SK-N-SH (cell line): ENCODE measurements around the gene UBE2G2. TPM values are rescaled to one million over a fixed set of nuclear protein-coding genes. Genes with fewer than 3 reads are reported as not detected.

Experiments used
- CTCF ChIA-PET: fragments of 300-600, 350-600 bp; formaldehyde crosslinking; extraction: SDS; loops from one replicate; lab custom pipeline; 2021; lab: Yijun Ruan, JAX
- POLR2A ChIA-PET: fragments of 350-600 bp; sonication (Branson Sonifier 250); formaldehyde crosslinking; extraction: SDS; loops from one replicate; lab custom pipeline; 2020; ENCODE audit warnings: antibody characterized with exemption, inconsistent platforms; lab: Yijun Ruan, JAX
- DNase-seq: peaks from one replicate; pipeline ENCODE4 v3.0.0; 2012
- H2AFZ ChIP-seq: fragments of 200-600 bp; sonication (generic); 2 replicates; pipeline ENCODE4 v1.8.1; 2016; ENCODE audit warnings: antibody characterized with exemption, mild to moderate bottlenecking, low read depth
- H3F3A ChIP-seq: fragments of 200-600 bp; sonication (generic); replicated peaks from 2 replicates; pipeline ENCODE3; 2016; ENCODE audit warnings: antibody characterized with exemption, mild to moderate bottlenecking; ENCODE audit not compliant: insufficient read depth
- H3K27ac ChIP-seq, 2 experiments: fragments of 200-500 bp in 1 of 2; fragments of 200-600 bp in 1 of 2; sonication (Bioruptor generic) in 1 of 2; sonication (generic), shearing (Covaris generic) in 1 of 2; 2 replicates each; pipeline versions ENCODE4 v1.5.1 to v1.6.1; 2014 to 2016; ENCODE audit warnings: low read depth in 2 of 2, inconsistent platforms in 1 of 2, low read length in 1 of 2, mild to moderate bottlenecking in 1 of 2, mixed read lengths in 1 of 2
- H3K27me3 ChIP-seq: fragments of 200-600 bp; sonication (generic), shearing (Covaris generic); 2 replicates; pipeline ENCODE4 v1.6.1; 2016; ENCODE audit warnings: mixed run types; ENCODE audit not compliant: insufficient read depth
- H3K36me3 ChIP-seq, 2 experiments: fragments of 200-500 bp in 1 of 2; fragments of 200-600 bp in 1 of 2; sonication (Bioruptor generic) in 1 of 2; sonication (generic) in 1 of 2; replicated peaks in 1 of 2; 2 replicates each; pipeline versions ENCODE3 to v1.5.1; 2014 to 2016; ENCODE audit warnings: low read length in 1 of 2, mild to moderate bottlenecking in 1 of 2; ENCODE audit not compliant: insufficient read depth in 2 of 2, control insufficient read depth in 1 of 2
- H3K4me1 ChIP-seq, 2 experiments: fragments of 200-500 bp in 1 of 2; fragments of 200-600 bp in 1 of 2; sonication (Bioruptor generic) in 1 of 2; sonication (generic), shearing (Covaris generic) in 1 of 2; 2 replicates each; pipeline versions ENCODE4 v1.5.1 to v1.6.1; 2014 to 2016; ENCODE audit warnings: low read depth in 1 of 2, low read length in 1 of 2, mixed run types in 1 of 2; ENCODE audit not compliant: insufficient read depth in 2 of 2, control insufficient read depth in 1 of 2
- H3K4me2 ChIP-seq: fragments of 200-600 bp; sonication (generic), shearing (Covaris generic); 2 replicates; pipeline ENCODE4 v1.6.1; 2017; ENCODE audit warnings: mixed run types
- H3K4me3 ChIP-seq, 2 experiments: fragments of 200-500 bp in 1 of 2; fragments of 200-600 bp in 1 of 2; sonication (Bioruptor generic) in 1 of 2; sonication (generic), shearing (Covaris generic) in 1 of 2; 2 replicates each; pipeline versions ENCODE4 v1.5.1 to v1.8.1; 2014 to 2016; ENCODE audit warnings: low read depth in 2 of 2, inconsistent platforms in 1 of 2, low read length in 1 of 2, mild to moderate bottlenecking in 1 of 2, mixed read lengths in 1 of 2, moderate library complexity in 1 of 2
- H3K79me2 ChIP-seq: fragments of 200-600 bp; sonication (generic); 2 replicates; pipeline ENCODE4 v1.8.1; 2017; ENCODE audit warnings: mild to moderate bottlenecking; ENCODE audit not compliant: insufficient read depth
- H3K9ac ChIP-seq: fragments of 200-600 bp; sonication (generic); 2 replicates; pipeline ENCODE4 v1.6.1; 2017; ENCODE audit warnings: mixed run types
- H3K9me2 ChIP-seq: fragments of 200-600 bp; sonication (generic); 2 replicates; pipeline ENCODE4 v1.6.1; 2017; ENCODE audit warnings: mixed run types
- H3K9me3 ChIP-seq: fragments of 200-600 bp; sonication (generic); 2 replicates; pipeline ENCODE4 v1.6.1; 2017; ENCODE audit warnings: mixed run types, mild to moderate bottlenecking, moderate library complexity
- H4K20me1 ChIP-seq: fragments of 200-600 bp; sonication (generic); 2 replicates; pipeline ENCODE4 v1.6.1; 2017; ENCODE audit warnings: mild to moderate bottlenecking, mixed run types; ENCODE audit not compliant: insufficient read depth
- CHD2 ChIP-seq: fragments of 150-350 bp; IDR thresholded peaks from 2 replicates; pipeline ENCODE4 v1.6.1; 2018; ENCODE audit warnings: low read length; ENCODE audit not compliant: partially characterized antibody
- CTCF ChIP-seq: fragments of 200-600 bp; sonication (generic); IDR thresholded peaks from 2 replicates; pipeline ENCODE4 v1.6.1; 2017; ENCODE audit warnings: antibody characterized with exemption, mild to moderate bottlenecking, moderate library complexity
- EP300 ChIP-seq, 2 experiments: IDR thresholded peaks; 2 replicates each; pipeline versions ENCODE4 v1.4.0 to v1.6.1; 2012; ENCODE audit warnings: borderline replicate concordance in 1 of 2, low read depth in 1 of 2, low read length in 1 of 2
- FOXJ3 ChIP-seq: sonication (generic); formaldehyde crosslinking; IDR thresholded peaks from 2 replicates; pipeline ENCODE4 v1.5.1; 2020; ENCODE audit warnings: mild to moderate bottlenecking, missing genetic modification reagents
- IRF3 ChIP-seq: fragments of 150-350 bp; IDR thresholded peaks from 2 replicates; pipeline ENCODE4 v1.6.1; 2016; ENCODE audit warnings: mild to moderate bottlenecking, low read depth, low read length
- MAX ChIP-seq: IDR thresholded peaks from 2 replicates; pipeline ENCODE4 v1.4.0; 2012; ENCODE audit warnings: low read depth
- MEF2A ChIP-seq: IDR thresholded peaks from 2 replicates; pipeline ENCODE4 v1.4.0; 2012; ENCODE audit warnings: low read depth, borderline replicate concordance
- NFIC ChIP-seq: IDR thresholded peaks from 2 replicates; pipeline ENCODE4 v1.4.0; 2012; ENCODE audit warnings: borderline replicate concordance
- REST ChIP-seq: IDR thresholded peaks from 2 replicates; pipeline ENCODE4 v1.6.1; 2012; ENCODE audit warnings: mild to moderate bottlenecking, low read depth, low read length, moderate library complexity
- SMC3 ChIP-seq: IDR thresholded peaks from 2 replicates; pipeline ENCODE4 v1.6.1; 2012; ENCODE audit warnings: low read depth, low read length, improper control_type of control experiment
- USF1 ChIP-seq: IDR thresholded peaks from 2 replicates; pipeline ENCODE4 v1.4.0; 2012; ENCODE audit warnings: low read depth, borderline replicate concordance
- ZBTB33 ChIP-seq: IDR thresholded peaks from 2 replicates; pipeline ENCODE4 v1.4.0; 2012; ENCODE audit warnings: low read depth, borderline replicate concordance
- WGBS: methylation state at CpG from one replicate; pipeline ENCODE4 v1.1.6; 2017; ENCODE audit warnings: low lambda C conversion rate; 5-methylcytosine and 5-hydroxymethylcytosine counted together
- polyA plus RNA-seq, 3 experiments: library from polyadenylated mRNA; depleted of rRNA; stranded (reverse); fragments of >200 nt; gene quantifications; 2 replicates each; pipeline ENCODE4 v1.2.3, GENCODE V29; 2012

Gene UBE2G2
- polyA plus RNA-seq, 1 of the 3 experiments (the other 2 are of a cell fraction): 129 TPM

GRCh38 chr21:44850905-44851657 lies 49.5 kb upstream of the UBE2G2 start:
- Histone ChIP-seq H3F3A (no peaks in the 10 kb centered on the region), H3K27ac (no peak overlapping the region), H3K79me2 (peaks cover 50% of the 10 kb centered on the region), H3K9me3 (no peaks in the 10 kb centered on the region), H3K4me1 (peaks cover 0 to 8% of the 10 kb centered on the region in 2 experiments; a peak in 1 of 4 replicates), H4K20me1 (peaks cover 53% of the 10 kb centered on the region), H3K9me2 (no peaks in the 10 kb centered on the region), H2AFZ (no peak overlapping the region), H3K4me3 (no peak overlapping the region), H3K4me2 (no peak overlapping the region), H3K36me3 (peaks cover 35 to 66% of the 10 kb centered on the region in 2 experiments), H3K9ac (no peak overlapping the region), H3K27me3 (no peaks in the 10 kb centered on the region)
- no peak for DNase-seq
- ChIA-PET POLR2A (no interaction called here), CTCF (interaction anchor here (1.2 to 1.5 kb wide), 3 partner anchors 10 to 51 kb away, joined by 3 read pairs; partner anchors contain the start of gene PTTG1IP)
- 94% methylated on average over 26 of the region's 26 CpGs for WGBS
- TF ChIP-seq MAX (no peak), FOXJ3 (no peak), SMC3 (no peak), IRF3 (no peak), USF1 (no peak)

GRCh38 chr21:44850208-44850800 lies 48.7 kb upstream of the UBE2G2 start:
- no peaks in the 10 kb centered on the region for H3K27me3 ChIP-seq
- POLR2A ChIA-PET: no interaction called here
- H4K20me1 ChIP-seq: peaks cover 45% of the 10 kb centered on the region
- no peaks in the 10 kb centered on the region for H3K9me2 ChIP-seq
- 94% methylated on average over 11 of the region's 20 CpGs for whole genome bisulfite sequencing
- peaks cover 42% of the 10 kb centered on the region for H3K79me2 ChIP-seq
- H3F3A ChIP-seq: no peaks in the 10 kb centered on the region
- H3K4me1 ChIP-seq: peaks cover 0 to 13% of the 10 kb centered on the region in 2 experiments; a peak in 1 of 4 replicates
- no peaks in the 10 kb centered on the region for H3K9me3 ChIP-seq
- peaks cover 32 to 58% of the 10 kb centered on the region in 2 experiments for H3K36me3 ChIP-seq
- no peak overlapping the region for H3K4me2 ChIP-seq
- DNase-seq: no peak
- no peak overlapping the region for H3K27ac ChIP-seq
- CTCF ChIA-PET: interaction anchor here (1.1 to 1.2 kb wide), 2 partner anchors 50 to 57 kb away, joined by 3 read pairs; no protein-coding TSS in a partner anchor
- no peak overlapping the region for H2AFZ ChIP-seq
- no peak overlapping the region for H3K9ac ChIP-seq
- H3K4me3 ChIP-seq: no peak overlapping the region
- TF ChIP-seq FOXJ3: no peak
- no peak for TF ChIP-seq CHD2
- no peak for TF ChIP-seq NFIC
- TF ChIP-seq REST: no peak
- TF ChIP-seq USF1: no peak
- no peak for TF ChIP-seq EP300 (IDR thresholded peaks at IDR 0.05; ENCODE audit: borderline replicate concordance in 1 of 2, low read depth in 1 of 2, low read length in 1 of 2)
- TF ChIP-seq CTCF: no peak
- no peak for TF ChIP-seq MEF2A
- TF ChIP-seq SMC3: no peak
- TF ChIP-seq ZBTB33: no peak
